GM13977 (cell line): ENCODE results near the gene CABP5.

ENCODE experiments used
- DNase-seq: peaks from one replicate; pipeline ENCODE4 v3.0.0; 2012; ENCODE audit warnings: low spot score
- in situ Hi-C: fragments of 300-500 bp; cut with MboI; formaldehyde crosslinking; loops from one replicate; pipeline ENCODE4 v1.12.0; 2022; ENCODE audit warnings: low sequenced_read_pairs, low pct_unique_long_range_greater_than_20kb, mixed read lengths, inconsistent platforms; ENCODE audit not compliant: unreplicated experiment
- TF ChIP-seq, protein P1 (sequence below): IDR thresholded peaks from 2 replicates; pipeline ENCODE4 v1.5.1; 2012; ENCODE audit warnings: mild to moderate bottlenecking, control low read depth; ENCODE audit not compliant: insufficient read depth; ENCODE audit errors: extremely low read depth, missing control alignments

The CABP5 gene

DNA sequence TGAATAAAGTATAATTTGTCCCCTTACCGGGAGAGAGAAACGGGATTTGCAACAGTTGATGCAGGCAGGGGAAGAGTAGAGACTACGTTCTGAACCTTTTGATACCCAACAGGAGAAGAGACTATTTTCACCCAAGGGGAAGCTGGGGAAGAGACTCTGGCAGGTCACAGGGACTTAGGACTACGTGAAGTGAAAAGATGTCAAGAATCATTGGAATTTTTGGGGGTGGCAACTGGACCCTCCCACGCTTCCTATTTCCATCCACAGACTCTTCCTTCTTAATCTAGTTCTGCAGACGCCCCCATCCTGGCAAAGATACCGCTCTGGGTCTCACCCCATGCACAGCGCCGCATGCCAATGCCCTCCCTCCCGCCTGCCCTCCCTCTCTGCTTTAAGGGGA lies 13.8 kb downstream of the CABP5 start:
- DNase-seq, result no peak
- TF ChIP-seq, protein P1, sequence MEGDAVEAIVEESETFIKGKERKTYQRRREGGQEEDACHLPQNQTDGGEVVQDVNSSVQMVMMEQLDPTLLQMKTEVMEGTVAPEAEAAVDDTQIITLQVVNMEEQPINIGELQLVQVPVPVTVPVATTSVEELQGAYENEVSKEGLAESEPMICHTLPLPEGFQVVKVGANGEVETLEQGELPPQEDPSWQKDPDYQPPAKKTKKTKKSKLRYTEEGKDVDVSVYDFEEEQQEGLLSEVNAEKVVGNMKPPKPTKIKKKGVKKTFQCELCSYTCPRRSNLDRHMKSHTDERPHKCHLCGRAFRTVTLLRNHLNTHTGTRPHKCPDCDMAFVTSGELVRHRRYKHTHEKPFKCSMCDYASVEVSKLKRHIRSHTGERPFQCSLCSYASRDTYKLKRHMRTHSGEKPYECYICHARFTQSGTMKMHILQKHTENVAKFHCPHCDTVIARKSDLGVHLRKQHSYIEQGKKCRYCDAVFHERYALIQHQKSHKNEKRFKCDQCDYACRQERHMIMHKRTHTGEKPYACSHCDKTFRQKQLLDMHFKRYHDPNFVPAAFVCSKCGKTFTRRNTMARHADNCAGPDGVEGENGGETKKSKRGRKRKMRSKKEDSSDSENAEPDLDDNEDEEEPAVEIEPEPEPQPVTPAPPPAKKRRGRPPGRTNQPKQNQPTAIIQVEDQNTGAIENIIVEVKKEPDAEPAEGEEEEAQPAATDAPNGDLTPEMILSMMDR, result no peak
- in situ Hi-C loops, result no loop called here

DNA sequence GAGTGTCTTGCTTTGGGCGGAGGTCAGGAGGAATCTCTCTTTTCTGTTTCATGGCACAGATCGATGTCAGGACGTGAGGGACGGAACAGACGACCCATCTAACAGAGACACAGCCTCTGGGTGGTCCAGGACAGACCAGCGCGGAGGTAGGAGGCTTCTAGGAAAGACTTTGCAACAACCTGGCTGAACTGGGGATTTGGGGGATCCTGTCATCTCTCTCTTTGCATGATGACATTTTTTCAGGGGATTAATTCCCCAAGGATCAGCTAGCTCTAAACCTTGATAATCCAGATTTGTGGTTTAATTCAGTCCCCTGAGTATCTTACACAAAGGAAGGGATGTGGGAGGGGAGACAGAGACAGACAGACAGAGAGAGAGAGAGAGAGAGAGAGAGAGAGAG lies 14.4 kb downstream of the CABP5 start:
- no peak for DNase-seq
- in situ Hi-C loops, result no loop called here
- TF ChIP-seq, protein P1, result no peak

GRCh38 chr19:48025480-48025879 lies 18.4 kb downstream of the CABP5 start:
- in situ Hi-C loops, result no loop called here
- DNase-seq, result no peak
- TF ChIP-seq, protein P1, result no peak

GRCh38 chr19:48023518-48023917 lies 20.4 kb downstream of the CABP5 start:
- in situ Hi-C loops, result no loop called here
- TF ChIP-seq, protein P1, result no peak
- no peak for DNase-seq

DNA sequence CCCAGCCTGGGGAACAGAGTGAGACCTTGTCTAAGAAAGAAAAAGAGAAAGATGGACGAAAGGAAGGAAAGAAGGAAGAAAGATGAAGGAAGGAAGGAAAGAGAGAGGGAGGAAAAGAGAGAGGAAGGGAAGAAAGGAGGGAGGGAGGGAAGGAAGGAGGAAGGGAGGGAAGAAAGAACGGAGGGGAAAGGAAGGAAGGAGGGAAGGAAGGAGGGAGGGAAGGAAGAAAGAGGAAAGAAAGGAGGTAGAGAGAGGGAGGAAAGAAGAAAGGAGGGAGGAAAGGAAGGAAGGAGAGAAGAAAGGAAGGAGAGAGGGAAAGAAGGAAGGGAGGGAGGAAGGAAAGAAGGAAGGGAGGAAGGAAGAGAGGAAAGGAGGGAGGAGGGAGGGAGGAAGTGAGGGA lies 20.9 kb downstream of the CABP5 start:
- in situ Hi-C loops, result no loop called here
- DNase-seq, result no peak
- TF ChIP-seq, protein P1, result no peak

DNA sequence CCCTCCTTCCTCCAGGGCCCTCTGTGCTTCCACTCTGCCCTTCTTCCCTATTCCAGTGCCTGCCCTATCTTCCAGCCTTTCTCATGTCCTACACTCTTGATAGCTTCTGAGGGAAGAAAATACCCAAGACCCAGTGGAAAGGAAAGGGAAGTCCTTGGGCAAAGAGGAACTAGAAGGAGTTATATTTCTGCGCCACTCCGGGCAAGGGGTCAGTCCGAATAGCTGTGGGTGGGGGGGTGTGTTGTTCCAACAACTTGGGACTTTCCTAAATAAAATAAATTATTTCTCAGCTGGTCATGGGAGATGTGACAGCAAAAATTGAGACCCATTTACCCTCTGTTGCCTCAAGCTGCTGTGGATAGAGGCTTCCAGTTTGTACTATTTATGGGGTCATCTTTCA lies 23.2 kb downstream of the CABP5 start:
- DNase-seq, result no peak
- in situ Hi-C loops, result no loop called here
- TF ChIP-seq, protein P1, result no peak
